Activated CD4-positive, alpha-beta T cell treated with anti-CD3 and anti-CD28 coated beads, Interleukin-2, amount 50 U/mL, for 24 hours (primary cell): ENCODE results near the gene OTOP3.
"Not testable (repeated sequence)": the region's sequence is repeated elsewhere in the genome, so short reads cannot be mapped to it uniquely, and the experiment has no call there.

ENCODE experiments used
- DNase-seq, 2 donors: peaks; one replicate each; pipeline ENCODE4 v3.0.0-alpha.2; 2020; ENCODE audit warnings: low read depth in 1 of 2, low spot score in 1 of 2

OTOP3 gene

DNA sequence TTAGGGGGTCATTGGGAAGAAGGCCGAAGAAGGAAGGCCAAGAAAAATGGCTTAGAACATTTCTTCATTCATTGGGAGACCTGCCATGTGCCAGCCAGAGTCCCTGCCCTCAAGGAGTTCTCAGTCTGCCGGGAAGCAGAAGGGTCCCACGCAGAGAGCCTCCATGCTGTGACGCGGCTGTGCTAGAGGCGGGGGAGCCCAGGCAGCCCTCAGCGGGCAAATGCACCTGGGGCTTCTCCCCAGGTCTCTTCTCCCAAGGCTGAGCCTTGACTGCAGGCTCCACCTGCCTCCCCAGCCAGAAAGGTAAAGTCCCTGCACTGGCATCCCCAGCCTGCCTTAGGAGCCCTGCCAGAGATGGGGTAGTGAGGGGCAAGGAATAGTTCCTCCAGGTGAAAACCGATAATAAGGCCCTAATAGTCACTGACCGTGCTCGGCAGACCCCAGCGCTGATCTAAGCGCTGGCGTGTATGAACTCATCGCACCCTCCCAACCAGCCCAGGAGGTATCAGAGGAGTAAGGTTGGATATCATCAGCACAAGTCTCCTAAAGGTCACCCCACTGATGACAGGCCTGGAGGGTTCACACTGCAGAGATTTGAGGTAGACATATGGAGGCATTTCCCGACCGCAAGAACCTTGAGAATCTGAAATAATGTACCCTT, 45.8 kb downstream of the OTOP3 start:
- no peak for DNase-seq

DNA sequence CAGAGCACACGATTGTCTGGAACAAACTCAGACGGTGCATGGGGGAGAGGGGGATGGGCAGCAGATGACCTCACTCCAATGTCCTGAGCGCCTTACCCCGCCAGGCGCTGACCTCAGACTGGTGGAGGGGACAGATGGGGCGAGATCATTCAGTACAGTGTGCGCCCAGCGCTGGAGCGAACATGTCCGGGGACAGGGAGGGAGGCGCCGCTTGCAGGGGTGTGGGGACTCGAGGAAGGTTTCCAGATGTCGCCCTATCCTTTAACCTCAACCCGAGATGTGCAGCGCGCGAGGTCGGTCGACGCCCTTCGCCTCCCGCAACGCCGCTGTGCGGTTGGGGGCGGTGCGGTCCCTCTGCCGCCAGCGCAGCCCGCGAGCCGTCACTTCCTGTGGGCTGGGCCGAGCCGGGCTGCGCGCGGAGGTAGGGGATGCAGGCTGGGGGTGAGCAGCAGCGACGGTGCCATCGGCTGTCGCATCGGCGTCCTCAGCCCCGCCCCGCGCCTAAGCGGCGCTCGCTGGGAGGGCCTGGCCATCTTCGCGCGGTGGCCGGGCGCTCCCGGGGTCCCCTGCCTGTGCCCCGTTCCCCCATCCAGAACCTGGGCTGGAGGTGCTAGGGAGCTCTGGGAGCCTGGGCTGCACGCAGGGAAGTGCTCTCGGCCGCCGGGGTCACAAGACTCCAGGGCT, 46.4 kb downstream of the OTOP3 start:
- DNase-seq: peak; percentile 48 to 63

DNA sequence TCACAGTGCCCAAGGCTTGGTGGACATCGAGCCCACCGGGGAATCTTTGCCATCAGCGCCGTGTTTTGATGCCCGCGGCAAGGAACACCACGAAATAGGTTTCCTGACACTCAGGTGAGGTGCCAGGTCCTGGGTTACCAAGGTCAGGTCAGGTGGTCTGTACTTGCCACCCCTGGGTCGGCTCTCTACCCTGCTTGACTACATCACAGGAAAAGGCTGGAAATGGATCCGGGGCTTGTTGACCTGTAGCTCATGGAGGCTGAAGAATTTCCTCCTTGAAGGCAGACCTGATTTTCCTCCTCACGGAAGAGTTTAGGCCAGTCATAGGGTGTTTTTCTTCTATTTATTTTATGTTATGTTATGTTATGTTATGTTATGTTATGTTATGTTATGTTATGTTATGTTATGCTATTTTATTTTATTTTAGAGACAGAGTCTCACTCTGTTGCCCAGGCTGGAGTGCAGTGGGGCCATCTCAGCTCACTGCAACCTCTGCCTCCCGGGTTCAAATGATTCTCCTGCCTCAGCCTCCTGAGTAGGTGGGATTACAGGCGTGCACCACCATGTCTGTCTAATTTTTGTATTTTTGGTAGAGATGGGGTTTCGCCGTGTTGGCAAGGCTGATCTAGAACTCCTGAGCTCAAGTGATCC, 47.1 kb downstream of the OTOP3 start:
- DNase-seq: not testable (repeated sequence)

DNA sequence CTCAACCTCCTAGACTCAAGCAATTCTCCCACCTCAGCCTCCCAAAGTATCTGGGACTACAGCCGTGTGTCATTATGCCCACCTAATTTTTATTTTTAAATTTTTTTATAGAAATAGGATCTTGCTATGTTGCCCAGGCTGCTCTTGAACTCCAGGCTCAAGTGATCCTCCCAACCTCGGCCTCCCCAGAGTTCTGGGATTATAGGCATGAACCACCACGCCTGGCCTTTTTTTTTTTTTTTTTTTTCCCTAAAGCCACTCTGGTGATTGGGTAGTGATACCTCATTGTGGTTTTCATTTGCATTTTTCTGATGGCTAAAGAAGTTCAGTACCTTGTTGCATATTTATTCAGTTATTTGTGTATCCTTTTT, 50.5 kb downstream of the OTOP3 start:
- DNase-seq: no peak

DNA sequence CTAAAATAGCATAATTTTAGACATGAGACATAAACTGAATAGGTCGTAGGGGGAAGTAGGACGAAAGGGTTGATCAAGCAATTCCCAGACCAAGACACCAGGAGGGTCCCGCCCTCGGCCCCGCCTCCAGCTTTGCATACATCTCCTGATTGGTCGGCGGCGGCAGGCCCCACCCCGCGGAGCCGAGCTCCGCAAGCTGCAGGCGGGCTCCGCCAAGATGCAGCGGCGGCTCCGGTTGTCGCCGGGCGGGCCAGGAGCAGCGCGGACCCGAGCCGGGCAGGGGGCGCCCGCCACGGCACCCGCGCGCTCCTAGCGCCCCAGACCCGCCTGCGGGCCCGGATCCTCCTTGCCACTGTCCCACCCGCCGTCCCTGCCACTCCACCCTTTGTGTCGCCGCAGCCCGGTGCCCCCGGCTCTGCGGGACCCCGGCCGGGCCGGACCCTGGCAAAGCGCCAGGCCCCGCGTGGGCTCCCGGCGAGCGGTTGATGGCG, 51.8 kb downstream of the OTOP3 start, which contains the start of gene CDR2L:
CDR2L (plus strand) TSS at position 215 of the 491 bp plus-strand sequence. CDS start 412 bp downstream, outside the sequence.
- DNase-seq: peak; percentile 80 to 86

DNA sequence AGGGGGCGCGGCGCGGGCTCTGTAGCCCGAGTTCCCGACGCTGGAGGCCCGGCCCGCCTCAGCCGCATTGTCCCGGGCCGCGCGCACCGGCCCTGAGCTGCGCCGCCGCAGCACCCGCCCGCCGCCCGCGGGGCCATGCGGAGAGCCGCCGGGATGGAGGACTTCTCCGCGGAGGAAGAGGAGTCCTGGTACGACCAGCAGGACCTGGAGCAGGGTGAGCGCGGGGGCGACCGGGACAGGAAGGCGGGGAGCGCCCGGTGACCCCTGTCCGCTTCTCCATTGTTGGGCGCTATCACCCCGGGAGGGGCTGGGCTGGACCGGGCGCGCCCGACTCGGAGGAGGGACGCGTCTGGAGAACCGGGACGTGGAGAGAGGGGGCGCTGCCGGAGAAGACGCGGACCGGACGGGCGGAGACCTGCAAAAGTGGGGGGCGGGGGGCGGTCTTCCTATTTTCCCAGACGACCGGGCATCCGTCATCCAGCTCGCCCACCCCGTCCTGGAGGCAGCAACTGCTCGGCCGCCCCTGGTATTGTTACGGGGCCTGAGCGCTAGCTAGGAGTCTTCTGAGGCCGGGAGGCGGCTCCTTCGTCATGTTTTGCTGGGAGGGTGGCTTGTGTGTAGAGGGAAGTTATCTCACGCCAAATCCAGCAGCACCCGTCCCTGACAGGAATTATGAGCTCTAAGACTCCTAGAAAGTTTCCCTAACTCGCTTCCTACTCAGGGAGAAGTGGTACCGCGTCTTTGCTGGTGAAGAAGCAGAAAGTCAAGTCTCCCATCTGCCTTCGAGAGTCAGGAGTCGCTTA, 52.4 kb downstream of the OTOP3 start:
- DNase-seq: no peak

DNA sequence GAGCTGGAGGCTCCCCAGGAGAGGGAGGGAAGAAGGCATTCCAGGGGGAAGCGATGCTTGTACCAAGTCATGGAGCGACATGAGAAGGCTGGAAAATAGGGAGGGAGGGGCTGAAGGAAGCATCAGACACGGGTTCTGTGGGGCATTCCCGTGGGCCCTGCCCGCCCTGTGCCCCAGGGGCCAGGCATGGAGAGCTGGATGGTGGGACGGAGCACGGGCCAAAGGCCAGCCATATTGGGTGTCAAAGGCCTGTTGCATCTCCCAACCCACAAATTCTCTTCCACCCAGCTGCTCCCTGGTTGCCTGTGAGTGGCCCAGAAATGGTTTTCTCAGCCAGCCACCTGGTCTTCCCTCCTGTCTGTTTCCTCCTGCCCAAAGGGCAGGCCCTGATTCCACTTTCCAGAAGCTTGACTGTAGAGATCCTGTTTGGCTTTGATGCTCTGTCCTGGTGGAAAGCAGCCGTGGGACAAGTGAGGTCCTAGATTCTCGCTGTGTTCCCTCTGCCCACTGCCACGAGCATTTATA, 54.9 kb downstream of the OTOP3 start:
- no peak for DNase-seq

DNA sequence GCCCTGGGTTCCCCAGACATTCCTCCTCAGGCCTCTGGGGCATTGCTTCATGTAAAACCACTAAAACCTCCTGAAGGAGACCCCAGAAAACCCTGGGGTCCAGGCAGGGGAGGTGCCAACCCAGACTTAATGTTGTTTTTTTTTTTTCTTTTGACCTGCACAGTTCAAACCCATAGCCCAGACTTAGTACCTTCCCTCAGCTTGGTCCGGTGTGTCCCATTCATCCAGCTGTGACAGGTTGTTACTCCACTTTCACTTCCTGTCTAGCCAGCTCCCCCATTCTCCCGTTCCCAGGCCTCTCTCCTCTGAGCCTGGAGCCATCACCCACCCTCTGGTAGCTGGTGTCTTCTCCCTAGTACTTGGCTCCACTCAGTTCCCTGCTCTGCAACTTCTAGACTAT, 56.5 kb downstream of the OTOP3 start:
- no peak for DNase-seq

DNA sequence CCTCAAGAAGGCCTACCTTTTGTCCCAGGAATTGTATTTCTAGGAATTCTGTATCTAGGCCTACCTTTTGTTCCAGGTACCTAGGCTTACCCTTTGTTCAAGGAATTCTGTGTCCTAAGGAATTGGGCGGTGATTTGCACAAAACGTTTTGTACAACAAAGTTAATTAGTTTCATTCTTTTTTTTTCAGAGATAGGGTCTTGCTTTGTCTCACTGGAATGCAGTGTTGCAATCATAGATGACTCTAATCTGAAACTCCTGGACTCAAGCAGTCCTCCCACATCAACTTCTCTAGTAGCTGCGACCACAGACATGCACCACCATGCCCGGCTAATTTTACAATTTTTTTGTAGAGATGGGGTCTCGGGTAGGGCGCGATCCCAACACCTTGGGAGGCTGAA, 58.7 kb downstream of the OTOP3 start:
- no peak for DNase-seq

DNA sequence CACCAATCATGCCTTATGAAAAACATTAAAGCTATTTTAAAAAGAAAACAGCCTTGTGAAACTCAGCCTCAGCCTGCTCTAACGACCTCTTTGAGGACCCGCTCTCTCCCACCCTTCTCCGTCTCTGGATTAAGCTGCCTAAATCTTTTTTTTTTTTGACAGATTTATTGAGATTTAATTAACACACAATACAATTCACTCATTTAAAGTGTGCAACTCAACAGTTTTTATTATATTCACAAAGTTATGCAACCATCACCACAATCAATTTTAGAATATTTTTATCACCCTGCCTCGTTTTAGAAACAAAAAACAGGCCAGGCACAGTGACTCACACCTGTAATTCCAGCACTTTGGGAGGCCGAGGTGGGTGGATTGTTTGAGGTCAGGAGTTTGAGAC, 60.1 kb downstream of the OTOP3 start:
- DNase-seq: no peak

DNA sequence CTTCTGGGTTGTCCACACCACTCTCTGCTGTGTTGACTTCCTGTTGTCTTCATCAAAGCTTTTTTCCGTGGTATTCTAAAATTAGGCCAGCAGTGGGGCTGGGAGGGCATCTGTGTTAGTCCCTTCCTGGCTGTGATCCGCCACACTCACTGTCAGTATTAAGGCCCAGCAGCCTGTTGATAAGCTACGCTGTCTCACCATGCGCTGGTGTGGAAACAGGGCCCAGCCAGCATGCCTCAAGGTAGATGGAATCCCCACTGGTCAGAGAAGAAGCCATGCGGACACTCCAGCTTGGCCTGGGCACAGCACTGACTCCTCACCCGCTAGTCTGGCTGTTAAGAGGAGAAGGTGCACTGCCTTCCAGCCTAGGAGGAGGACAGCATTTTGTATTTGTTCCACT, 63.1 kb downstream of the OTOP3 start:
- DNase-seq: no peak

DNA sequence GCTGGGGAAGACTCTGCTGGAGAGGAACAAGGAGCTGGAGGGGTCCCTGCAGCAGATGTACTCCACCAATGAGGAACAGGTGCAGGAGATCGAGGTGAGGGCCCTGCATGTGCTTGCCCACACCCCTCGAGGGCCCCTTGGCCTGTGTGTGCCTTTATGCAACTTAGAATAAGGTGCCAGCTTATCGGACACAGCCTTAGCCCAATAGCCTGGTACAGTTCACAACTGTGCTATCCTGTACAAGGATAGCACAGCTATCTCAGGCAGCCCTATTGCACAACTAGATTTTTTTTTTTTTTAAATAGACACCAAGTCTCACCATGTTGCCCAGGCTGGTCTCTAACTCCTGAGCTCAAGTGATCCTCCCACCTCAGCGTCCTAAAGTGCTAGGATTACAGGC, 63.8 kb downstream of the OTOP3 start:
- no peak for DNase-seq
